Left ventricle myocardium inferior (tissue), 1 donor: ENCODE data around the gene CDKL2. TPM values are rescaled to one million over a fixed set of nuclear protein-coding genes. Genes with fewer than 3 reads are reported as not detected.

Experiments used
- DNase-seq: peaks from one replicate; pipeline ENCODE4 v3.0.0-alpha.2; 2020
- H3K27ac ChIP-seq: fragments of 200-600 bp; replicated peaks from 2 replicates; pipeline ENCODE4 v1.8.0; 2021
- H3K27me3 ChIP-seq: fragments of 200-600 bp; 2 replicates; pipeline ENCODE4 v1.8.0; 2021; ENCODE audit warnings: low read depth
- H3K36me3 ChIP-seq: fragments of 200-600 bp; 2 replicates; pipeline ENCODE4 v1.8.0; 2021
- H3K4me1 ChIP-seq: fragments of 200-600 bp; 2 replicates; pipeline ENCODE4 v1.8.0; 2021
- H3K4me3 ChIP-seq: fragments of 200-600 bp; 2 replicates; pipeline ENCODE4 v1.8.0; 2021; ENCODE audit warnings: mild to moderate bottlenecking, moderate library complexity
- H3K9me3 ChIP-seq: fragments of 200-600 bp; replicated peaks from 2 replicates; pipeline ENCODE4 v1.8.0; 2021
- intact Hi-C: fragments of 100-400 bp; cut with micrococcal nuclease; formaldehyde crosslinking; loops from one replicate; pipeline ENCODE4 v1.11.0; 2022
- total RNA-seq: library from RNA; stranded (reverse); fragmentation: NEBNext Ultra II Directional; extraction: Animal tissue kit (Norgen Biotek cat#: 25700); gene quantifications from one replicate; pipeline ENCODE4 v1.2.1, GENCODE V29; 2021
- TF ChIP-seq, protein P1 (sequence below): fragments of 200-600 bp; IDR thresholded peaks from 2 replicates; pipeline ENCODE4 v1.8.0; 2021; ENCODE audit warnings: antibody characterized with exemption, mild to moderate bottlenecking, borderline replicate concordance
- donor health status: DM: no; HTN: yes; CAD: no; lungs with severe emphysema.

Gene CDKL2
- total RNA-seq, 1 donor from 2014 or later: 0.11 TPM

DNA sequence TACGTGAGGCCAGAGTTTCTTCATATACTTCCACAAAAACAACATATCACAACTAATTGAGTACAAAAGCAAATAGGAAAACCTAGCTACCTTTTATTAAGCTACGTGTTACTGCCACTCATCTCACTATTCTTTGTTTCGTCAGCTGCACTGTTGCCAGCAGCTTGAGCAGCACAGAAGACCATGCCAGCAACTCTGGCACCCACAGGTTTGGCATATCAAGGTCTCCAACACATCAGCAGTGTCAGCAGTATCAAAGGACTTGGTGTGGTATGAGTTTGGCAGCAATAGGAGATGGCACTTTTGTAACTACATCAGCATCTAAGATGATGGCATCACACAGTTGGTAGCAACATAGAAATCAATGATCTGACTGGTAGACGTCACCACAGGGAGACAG lies 30.7 kb downstream of the CDKL2 start:
- DNase-seq: no peak
- Histone ChIP-seq H3K36me3 (no peaks in the 10 kb centered on the region), H3K27ac (no peak overlapping the region), H3K9me3 (no peaks in the 10 kb centered on the region), H3K4me3 (no peak overlapping the region), H3K27me3 (no peaks in the 10 kb centered on the region), H3K4me1 (no peaks in the 10 kb centered on the region)
- TF ChIP-seq, protein P1, sequence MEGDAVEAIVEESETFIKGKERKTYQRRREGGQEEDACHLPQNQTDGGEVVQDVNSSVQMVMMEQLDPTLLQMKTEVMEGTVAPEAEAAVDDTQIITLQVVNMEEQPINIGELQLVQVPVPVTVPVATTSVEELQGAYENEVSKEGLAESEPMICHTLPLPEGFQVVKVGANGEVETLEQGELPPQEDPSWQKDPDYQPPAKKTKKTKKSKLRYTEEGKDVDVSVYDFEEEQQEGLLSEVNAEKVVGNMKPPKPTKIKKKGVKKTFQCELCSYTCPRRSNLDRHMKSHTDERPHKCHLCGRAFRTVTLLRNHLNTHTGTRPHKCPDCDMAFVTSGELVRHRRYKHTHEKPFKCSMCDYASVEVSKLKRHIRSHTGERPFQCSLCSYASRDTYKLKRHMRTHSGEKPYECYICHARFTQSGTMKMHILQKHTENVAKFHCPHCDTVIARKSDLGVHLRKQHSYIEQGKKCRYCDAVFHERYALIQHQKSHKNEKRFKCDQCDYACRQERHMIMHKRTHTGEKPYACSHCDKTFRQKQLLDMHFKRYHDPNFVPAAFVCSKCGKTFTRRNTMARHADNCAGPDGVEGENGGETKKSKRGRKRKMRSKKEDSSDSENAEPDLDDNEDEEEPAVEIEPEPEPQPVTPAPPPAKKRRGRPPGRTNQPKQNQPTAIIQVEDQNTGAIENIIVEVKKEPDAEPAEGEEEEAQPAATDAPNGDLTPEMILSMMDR: no peak
- intact Hi-C loops: no loop called here

DNA sequence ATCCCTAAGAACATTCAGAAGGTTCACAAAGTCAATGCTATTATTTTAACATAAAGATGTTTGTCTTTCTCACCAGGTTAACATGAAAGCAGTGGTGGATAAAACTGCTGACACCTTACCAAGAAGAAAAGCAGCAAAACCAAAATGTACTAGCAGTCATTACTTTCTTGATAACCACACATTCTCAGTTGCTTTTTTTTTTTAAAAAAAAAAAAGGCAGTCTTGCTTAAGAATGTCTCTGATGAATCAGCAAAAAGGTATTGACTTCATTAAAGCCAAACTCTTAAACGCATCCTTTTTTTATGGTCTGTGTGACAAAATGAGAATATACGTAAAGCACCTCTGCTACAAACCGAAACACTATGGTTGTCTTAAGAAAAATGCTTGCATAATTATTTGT lies 31.9 kb downstream of the CDKL2 start:
- TF ChIP-seq, protein P1: no peak
- Histone ChIP-seq H3K4me3 (no peak overlapping the region), H3K36me3 (no peaks in the 10 kb centered on the region), H3K27me3 (no peaks in the 10 kb centered on the region), H3K4me1 (no peaks in the 10 kb centered on the region), H3K9me3 (no peaks in the 10 kb centered on the region), H3K27ac (no peak overlapping the region)
- DNase-seq: no peak
- intact Hi-C loops: no loop called here

DNA sequence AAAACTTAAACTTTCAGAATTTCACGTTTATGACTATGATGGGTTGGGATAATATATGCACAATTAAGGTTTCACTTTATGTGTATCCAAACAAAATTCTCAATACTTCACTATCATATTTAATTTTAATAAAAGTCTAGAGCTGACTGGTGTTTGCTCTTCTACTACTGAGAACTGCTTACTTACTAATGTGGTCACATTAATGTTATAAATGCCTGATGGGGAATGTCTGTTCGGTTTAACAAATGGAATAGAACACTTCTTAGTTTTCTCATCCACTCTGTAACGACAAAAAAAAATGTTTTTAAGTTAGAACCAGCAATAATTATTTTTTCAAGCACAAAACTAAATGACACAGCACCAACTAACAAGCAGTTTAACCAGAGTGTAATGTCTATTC lies 34.3 kb downstream of the CDKL2 start:
- Histone ChIP-seq H3K27ac (no peak overlapping the region), H3K4me1 (no peaks in the 10 kb centered on the region), H3K36me3 (no peaks in the 10 kb centered on the region), H3K9me3 (no peaks in the 10 kb centered on the region), H3K4me3 (no peak overlapping the region), H3K27me3 (no peaks in the 10 kb centered on the region)
- intact Hi-C loops: no loop called here
- no peak for DNase-seq
- TF ChIP-seq, protein P1: no peak

DNA sequence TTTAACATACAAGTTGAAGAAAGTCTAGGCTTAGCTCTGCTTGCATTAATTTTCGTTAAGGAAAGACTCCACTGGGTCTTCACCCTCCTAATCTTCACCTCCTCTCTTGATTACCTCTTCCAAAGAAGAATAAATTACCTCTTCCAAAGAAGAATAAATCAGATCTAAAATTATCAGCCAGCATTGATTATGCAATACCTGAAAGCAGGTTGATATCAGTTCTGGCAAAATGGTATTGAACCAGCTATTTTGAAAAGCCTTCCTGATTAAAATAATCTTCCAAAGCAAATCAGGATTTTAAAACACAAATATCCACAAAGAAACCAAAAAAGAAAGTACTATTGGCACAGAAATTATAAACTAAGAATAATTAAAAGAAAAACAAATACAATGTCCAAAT lies 36.9 kb downstream of the CDKL2 start:
- intact Hi-C loops: no loop called here
- no peaks in the 10 kb centered on the region for H3K9me3 ChIP-seq
- H3K27ac ChIP-seq: no peak overlapping the region
- H3K4me3 ChIP-seq: no peak overlapping the region
- H3K36me3 ChIP-seq: no peaks in the 10 kb centered on the region
- TF ChIP-seq, protein P1: no peak
- H3K4me1 ChIP-seq: no peaks in the 10 kb centered on the region
- no peak for DNase-seq
- H3K27me3 ChIP-seq: no peaks in the 10 kb centered on the region

DNA sequence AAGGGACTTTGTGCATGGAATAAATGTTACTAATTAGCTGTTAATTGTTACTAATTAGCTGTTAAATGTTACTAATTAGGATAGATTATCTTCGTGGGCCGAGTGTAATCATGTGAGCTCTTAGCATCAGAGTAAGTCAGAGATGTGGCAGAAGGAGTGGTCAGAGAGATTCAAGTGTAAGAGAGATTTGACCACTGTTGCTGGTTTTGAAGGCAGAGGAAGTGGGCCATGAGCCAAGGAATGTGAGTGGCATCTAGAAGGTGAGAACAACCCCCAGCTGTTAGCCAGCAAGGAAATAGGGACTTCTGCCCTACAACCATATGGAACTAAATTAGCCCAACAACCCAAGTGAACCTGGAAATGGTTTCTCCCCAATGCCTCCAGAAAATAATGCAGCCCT lies 46.3 kb downstream of the CDKL2 start:
- Histone ChIP-seq H3K9me3 (peaks cover 21% of the 10 kb centered on the region), H3K27ac (no peak overlapping the region), H3K4me1 (no peaks in the 10 kb centered on the region), H3K36me3 (no peaks in the 10 kb centered on the region), H3K4me3 (no peak overlapping the region), H3K27me3 (no peaks in the 10 kb centered on the region)
- intact Hi-C loops: no loop called here
- TF ChIP-seq, protein P1: no peak
- no peak for DNase-seq

DNA sequence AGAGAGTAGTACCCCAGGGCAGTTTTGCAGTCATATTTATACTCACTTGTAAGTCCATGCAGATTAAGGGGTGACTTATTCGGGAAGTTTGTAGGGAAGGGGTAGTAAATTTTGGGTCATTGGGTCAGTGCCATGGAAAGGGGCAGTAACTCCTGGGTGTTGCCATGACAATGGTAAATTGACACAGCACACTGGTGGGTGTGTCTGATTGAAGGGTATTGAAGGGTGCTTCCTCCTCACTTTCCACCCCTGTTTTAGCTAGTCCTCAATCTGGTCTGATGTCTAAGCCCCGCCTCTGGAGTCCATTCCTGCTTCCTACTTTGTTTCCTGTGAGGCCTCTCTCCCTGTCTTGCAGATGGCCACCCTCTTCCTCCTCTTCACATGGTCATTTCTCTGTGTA lies 62.6 kb downstream of the CDKL2 start:
- H3K27me3 ChIP-seq: peaks cover 17% of the 10 kb centered on the region
- H3K27ac ChIP-seq: no peak overlapping the region
- no peaks in the 10 kb centered on the region for H3K4me1 ChIP-seq
- DNase-seq: no peak
- TF ChIP-seq, protein P1: no peak
- H3K4me3 ChIP-seq: no peak overlapping the region
- intact Hi-C loops: no loop called here
- H3K9me3 ChIP-seq: no peaks in the 10 kb centered on the region
- no peaks in the 10 kb centered on the region for H3K36me3 ChIP-seq
